HepG2 (cell line): Measurements from ENCODE around the gene ANTXR1. TPM values are rescaled to one million over a fixed set of nuclear protein-coding genes. Genes with fewer than 3 reads are reported as not detected.

Source experiments
- ATAC-seq: fragments of 200-7000 bp; cut with Tn5 transposase; 3 replicates; pipeline ENCODE4 v1.9.1; 2020; ENCODE audit warnings: mild to moderate bottlenecking, moderate library complexity
- BruUV-seq: library from RNA; stranded (reverse); fragments of 400-500 nt; replicated peaks from 2 replicates; lab custom pipeline; 2021; lab: Mats Ljungman, UMichigan
- CTCF ChIA-PET: fragments of 300-600 bp; formaldehyde crosslinking; extraction: SDS; loops from one replicate; lab custom pipeline; 2021; ENCODE audit warnings: low total read pairs, inconsistent platforms, low intra/inter-chr PET ratio; lab: Yijun Ruan, JAX
- POLR2A ChIA-PET: fragments of 350-600 bp; sonication (Branson Sonifier 250); formaldehyde crosslinking; loops from one replicate; lab custom pipeline; 2020; ENCODE audit warnings: antibody characterized with exemption, inconsistent platforms; lab: Yijun Ruan, JAX
- DNase-seq: peaks from one replicate; pipeline ENCODE4 v3.0.0-alpha.2; 2015; ENCODE audit warnings: low spot score
- FAIRE-seq: peaks from 3 replicates; lab custom pipeline; 2011; peaks lifted over from hg19 to GRCh38; lab: Jason Lieb, UNC
- H2AFZ ChIP-seq: one replicate; pipeline ENCODE4 v1.6.1; 2011; ENCODE audit warnings: low read length, inconsistent platforms
- H3K27ac ChIP-seq: fragments of 300-600 bp; 3 replicates; pipeline ENCODE4 v1.8.0; 2011; ENCODE audit warnings: mixed run types, mild to moderate bottlenecking, mixed read lengths, low read length, inconsistent platforms; ENCODE audit not compliant: insufficient read depth; ENCODE audit errors: extremely low read length
- H3K27me3 ChIP-seq, 2 experiments: fragments of 200-600 bp in 1 of 2; 2 replicates in 1 of 2; 3 replicates in 1 of 2; pipeline versions ENCODE4 v1.6.0 to v1.8.0; 2011; ENCODE audit warnings: low read length in 2 of 2, mild to moderate bottlenecking in 2 of 2, moderate library complexity in 2 of 2, inconsistent platforms in 1 of 2; ENCODE audit not compliant: insufficient read depth in 2 of 2, control insufficient read depth in 1 of 2
- H3K36me3 ChIP-seq, 2 experiments: fragments of 200-600 bp in 1 of 2; replicated peaks in 1 of 2; 2 replicates in 1 of 2; 3 replicates in 1 of 2; pipeline versions ENCODE4 v1.5.1 to v1.8.0; 2011; ENCODE audit warnings: low read length in 2 of 2, inconsistent platforms in 1 of 2; ENCODE audit not compliant: insufficient read depth in 2 of 2, control insufficient read depth in 1 of 2
- H3K4me1 ChIP-seq: 2 replicates; pipeline ENCODE4 v1.5.1; 2012; ENCODE audit warnings: low read length, inconsistent platforms; ENCODE audit not compliant: insufficient read depth
- H3K4me2 ChIP-seq: 2 replicates; pipeline ENCODE4 v1.6.0; 2011; ENCODE audit warnings: low read depth, low read length, inconsistent platforms
- H3K4me3 ChIP-seq, 3 experiments: fragments of 200-600 bp in 1 of 3; sonication (generic), shearing (Covaris generic) in 1 of 3; replicated peaks in 1 of 3; 2 replicates each; pipeline ENCODE4 v1.5.1; 2011 to 2016; ENCODE audit warnings: low read length in 3 of 3, inconsistent platforms in 2 of 3, low read depth in 2 of 3, mild to moderate bottlenecking in 2 of 3, control low read depth in 1 of 3, mixed read lengths in 1 of 3; ENCODE audit not compliant: insufficient read depth in 1 of 3
- H3K79me2 ChIP-seq: one replicate; pipeline ENCODE4 v1.6.1; 2011; ENCODE audit warnings: low read length, inconsistent platforms; ENCODE audit not compliant: insufficient read depth
- H3K9ac ChIP-seq: 2 replicates; pipeline ENCODE4 v1.6.0; 2011; ENCODE audit warnings: mild to moderate bottlenecking, low read depth, low read length, inconsistent platforms; ENCODE audit not compliant: insufficient read depth
- H3K9me3 ChIP-seq: 2 replicates; pipeline ENCODE4 v1.5.1; 2012; ENCODE audit warnings: mild to moderate bottlenecking, low read length
- H4K20me1 ChIP-seq: 2 replicates; pipeline ENCODE4 v1.6.0; 2011; ENCODE audit warnings: inconsistent platforms, mild to moderate bottlenecking, low read length, moderate library complexity; ENCODE audit not compliant: insufficient read depth
- CCDC6 ChIP-seq: sonication (generic); formaldehyde crosslinking; IDR thresholded peaks from 2 replicates; pipeline ENCODE4 v1.8.1; 2022; ENCODE audit warnings: mild to moderate bottlenecking, missing genetic modification reagents, moderate library complexity
- MED1 ChIP-seq: sonication (generic); formaldehyde crosslinking; IDR thresholded peaks from 2 replicates; pipeline ENCODE4 v1.4.0; 2020; ENCODE audit warnings: missing genetic modification reagents
- ZNF747 ChIP-seq: sonication (generic); formaldehyde crosslinking; IDR thresholded peaks from 2 replicates; pipeline ENCODE4 v1.8.1; 2023; ENCODE audit warnings: missing genetic modification reagents, mild to moderate bottlenecking, borderline replicate concordance
- WGBS: methylation state at CpG from one replicate; pipeline ENCODE4 v1.1.6; 2017; ENCODE audit warnings: low lambda C conversion rate; 5-methylcytosine and 5-hydroxymethylcytosine counted together
- in situ Hi-C: cut with HindIII; loops from 2 replicates; pipeline ENCODE4 v1.10.0; 2017; ENCODE audit warnings: low pct_unique_long_range_greater_than_20kb; ENCODE audit not compliant: extremely low pct_ligation_motif_present
- intact Hi-C: fragments of 100-400 bp; cut with micrococcal nuclease; formaldehyde crosslinking; loops from one replicate; pipeline ENCODE4 v1.10.0; 2022; ENCODE audit not compliant: unreplicated experiment
- polyA plus RNA-seq, 8 experiments: library from polyadenylated mRNA; depleted of rRNA in 3 of 8; stranded (reverse) in 7 of 8; unstranded in 1 of 8; fragments of >200 nt; fragmentation: Illumina TruSeq in 4 of 8; extraction: Trizol in 4 of 8; gene quantifications; 2 replicates each; pipeline versions ENCODE4 v1.2.1 to v1.2.3, GENCODE V29; 2011 to 2016; ENCODE audit warnings: low read depth in 4 of 8, missing spikeins in 1 of 8, mixed read lengths in 1 of 8; ENCODE audit not compliant: insufficient read depth in 1 of 8
- total RNA-seq, 5 experiments: library from RNA; depleted of rRNA; stranded (reverse); fragments of >200 nt; fragmentation: Illumina TruSeq; extraction: Trizol; gene quantifications; 2 replicates each; pipeline ENCODE4 v1.2.3, GENCODE V29; 2016; ENCODE audit warnings: low read depth in 1 of 5
- TF ChIP-seq, protein P1 (sequence below): sonication (generic); formaldehyde crosslinking; IDR thresholded peaks from 2 replicates; pipeline ENCODE4 v1.4.0; 2020; ENCODE audit warnings: missing genetic modification reagents, mild to moderate bottlenecking, borderline replicate concordance
- TF ChIP-seq, protein P2 (sequence below), 2 experiments: sonication (generic) in 1 of 2; formaldehyde crosslinking in 1 of 2; IDR thresholded peaks; 2 replicates each; pipeline versions ENCODE4 v1.6.1 to v1.9.0; 2014 to 2022; ENCODE audit warnings: antibody characterized with exemption in 1 of 2, borderline replicate concordance in 1 of 2, inconsistent platforms in 1 of 2, low read depth in 1 of 2, missing genetic modification reagents in 1 of 2
- TF ChIP-seq, protein P3 (sequence below): sonication (generic); formaldehyde crosslinking; IDR thresholded peaks from 2 replicates; pipeline ENCODE4 v1.4.0; 2020; ENCODE audit warnings: missing genetic modification reagents, borderline replicate concordance
- TF ChIP-seq, protein P4 (sequence below): IDR thresholded peaks from 2 replicates; pipeline ENCODE4 v1.4.0; 2020; ENCODE audit warnings: mild to moderate bottlenecking, missing genetic modification reagents

The ANTXR1 gene
- total and polyA plus RNA-seq, 2 of the 13 experiments (the other 11 are each of a cell fraction or from before 2014, with no cell fraction given), result 4.5 to 12.7 TPM

DNA sequence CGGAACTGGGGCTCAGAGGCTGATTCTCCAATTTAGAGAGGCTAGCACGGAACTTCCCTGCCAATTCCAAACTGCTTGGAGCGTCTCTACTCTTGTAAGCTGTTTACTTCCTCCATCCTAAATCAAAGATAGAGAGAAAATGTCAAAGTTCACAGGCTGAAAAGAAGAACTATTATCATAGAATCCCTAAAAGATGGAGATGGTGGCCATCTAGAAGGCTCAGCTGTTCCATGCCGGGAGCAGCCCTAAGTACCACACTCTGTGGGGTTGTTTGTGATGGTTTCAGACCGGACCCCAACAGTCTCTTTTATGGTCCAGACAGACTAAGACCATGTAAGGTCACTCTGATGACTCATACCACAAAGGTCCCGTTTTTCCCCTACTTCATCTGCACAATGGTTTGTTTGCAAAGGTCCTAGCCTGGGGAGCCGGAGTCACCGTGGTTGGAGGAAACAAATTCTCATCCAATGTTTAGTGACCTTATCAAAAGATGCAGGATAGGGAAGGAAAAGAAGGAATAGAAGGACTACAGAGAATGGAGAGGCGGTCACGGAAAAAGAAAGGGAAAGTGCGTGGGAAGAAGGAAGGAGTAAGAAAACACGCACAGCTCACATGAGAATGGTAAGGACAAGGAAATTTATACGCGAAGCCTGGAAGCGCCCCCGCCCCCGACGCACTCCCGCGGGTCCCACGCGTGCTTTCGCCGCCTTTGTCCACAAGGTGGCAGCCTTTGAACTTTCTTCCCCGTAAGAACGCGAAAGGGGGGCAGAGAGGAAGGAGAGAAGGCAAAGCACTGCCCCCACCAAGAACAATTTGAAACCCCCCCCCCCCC, 453 bp upstream of the ANTXR1 start:
- no TSS peak for BruUV-seq
- intact Hi-C loops (loop anchor here (1.0 to 10.0 kb wide), 2 partner anchors 68 to 422 kb away; partner anchors contain the start of gene NFU1), in situ Hi-C loops (no loop called here)
- Histone ChIP-seq H2AFZ (no peak overlapping the region), H3K36me3 (no peaks in the 10 kb centered on the region), H3K9me3 (no peaks in the 10 kb centered on the region), H3K4me1 (peaks cover 36% of the 10 kb centered on the region), H3K27ac (no peak overlapping the region), H3K4me2 (peak overlapping the region; percentile 83), H4K20me1 (no peaks in the 10 kb centered on the region), H3K9ac (no peak overlapping the region), H3K27me3 (peaks cover 0 to 16% of the 10 kb centered on the region in 2 experiments; a peak in 3 of 5 replicates), H3K79me2 (no peaks in the 10 kb centered on the region), H3K4me3 (peak overlapping the region; percentile 67 to 94 (median 72))
- POLR2A ChIA-PET, result no interaction called here
- peak; percentile 42 for FAIRE-seq
- peak; percentile 55 for ATAC-seq
- WGBS, result 16% methylated on average over 27 of the region's 27 CpGs
- CTCF ChIA-PET, result interaction anchor here (1.2 to 3.4 kb wide), 2 partner anchors 69 to 295 kb away, joined by 3 to 13 read pairs; no protein-coding TSS in a partner anchor
- peak; percentile 66 for DNase-seq
- TF ChIP-seq, protein P1, sequence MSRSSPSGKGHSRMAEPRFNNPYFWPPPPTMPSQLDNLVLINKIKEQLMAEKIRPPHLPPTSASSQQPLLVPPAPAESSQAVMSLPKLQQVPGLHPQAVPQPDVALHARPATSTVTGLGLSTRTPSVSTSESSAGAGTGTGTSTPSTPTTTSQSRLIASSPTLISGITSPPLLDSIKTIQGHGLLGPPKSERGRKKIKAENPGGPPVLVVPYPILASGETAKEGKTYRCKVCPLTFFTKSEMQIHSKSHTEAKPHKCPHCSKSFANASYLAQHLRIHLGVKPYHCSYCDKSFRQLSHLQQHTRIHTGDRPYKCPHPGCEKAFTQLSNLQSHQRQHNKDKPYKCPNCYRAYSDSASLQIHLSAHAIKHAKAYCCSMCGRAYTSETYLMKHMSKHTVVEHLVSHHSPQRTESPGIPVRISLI (CRISPR knock-in tag), result no peak
- TF ChIP-seq, protein P2, sequence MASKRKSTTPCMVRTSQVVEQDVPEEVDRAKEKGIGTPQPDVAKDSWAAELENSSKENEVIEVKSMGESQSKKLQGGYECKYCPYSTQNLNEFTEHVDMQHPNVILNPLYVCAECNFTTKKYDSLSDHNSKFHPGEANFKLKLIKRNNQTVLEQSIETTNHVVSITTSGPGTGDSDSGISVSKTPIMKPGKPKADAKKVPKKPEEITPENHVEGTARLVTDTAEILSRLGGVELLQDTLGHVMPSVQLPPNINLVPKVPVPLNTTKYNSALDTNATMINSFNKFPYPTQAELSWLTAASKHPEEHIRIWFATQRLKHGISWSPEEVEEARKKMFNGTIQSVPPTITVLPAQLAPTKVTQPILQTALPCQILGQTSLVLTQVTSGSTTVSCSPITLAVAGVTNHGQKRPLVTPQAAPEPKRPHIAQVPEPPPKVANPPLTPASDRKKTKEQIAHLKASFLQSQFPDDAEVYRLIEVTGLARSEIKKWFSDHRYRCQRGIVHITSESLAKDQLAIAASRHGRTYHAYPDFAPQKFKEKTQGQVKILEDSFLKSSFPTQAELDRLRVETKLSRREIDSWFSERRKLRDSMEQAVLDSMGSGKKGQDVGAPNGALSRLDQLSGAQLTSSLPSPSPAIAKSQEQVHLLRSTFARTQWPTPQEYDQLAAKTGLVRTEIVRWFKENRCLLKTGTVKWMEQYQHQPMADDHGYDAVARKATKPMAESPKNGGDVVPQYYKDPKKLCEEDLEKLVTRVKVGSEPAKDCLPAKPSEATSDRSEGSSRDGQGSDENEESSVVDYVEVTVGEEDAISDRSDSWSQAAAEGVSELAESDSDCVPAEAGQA (IDR thresholded peaks at IDR 0.05; ENCODE audit: low read depth), result no peak
- TF ChIP-seq, protein P2 (CRISPR knock-in tag; IDR thresholded peaks at IDR 0.05; ENCODE audit: borderline replicate concordance), result no peak
- TF ChIP-seq, protein P3, sequence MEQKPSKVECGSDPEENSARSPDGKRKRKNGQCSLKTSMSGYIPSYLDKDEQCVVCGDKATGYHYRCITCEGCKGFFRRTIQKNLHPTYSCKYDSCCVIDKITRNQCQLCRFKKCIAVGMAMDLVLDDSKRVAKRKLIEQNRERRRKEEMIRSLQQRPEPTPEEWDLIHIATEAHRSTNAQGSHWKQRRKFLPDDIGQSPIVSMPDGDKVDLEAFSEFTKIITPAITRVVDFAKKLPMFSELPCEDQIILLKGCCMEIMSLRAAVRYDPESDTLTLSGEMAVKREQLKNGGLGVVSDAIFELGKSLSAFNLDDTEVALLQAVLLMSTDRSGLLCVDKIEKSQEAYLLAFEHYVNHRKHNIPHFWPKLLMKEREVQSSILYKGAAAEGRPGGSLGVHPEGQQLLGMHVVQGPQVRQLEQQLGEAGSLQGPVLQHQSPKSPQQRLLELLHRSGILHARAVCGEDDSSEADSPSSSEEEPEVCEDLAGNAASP (CRISPR knock-in tag), result peak; percentile 44; the same call in 1 of the 2 replicates
- 0 out of 2 replicates have a peak, but pooled peaks have one; percentile 9 for TF ChIP-seq MED1
- no peak for TF ChIP-seq CCDC6 (CRISPR knock-in tag)
- TF ChIP-seq ZNF747 (CRISPR knock-in tag), result peak; percentile 8; the same call in 1 of the 2 replicates
- TF ChIP-seq, protein P4, sequence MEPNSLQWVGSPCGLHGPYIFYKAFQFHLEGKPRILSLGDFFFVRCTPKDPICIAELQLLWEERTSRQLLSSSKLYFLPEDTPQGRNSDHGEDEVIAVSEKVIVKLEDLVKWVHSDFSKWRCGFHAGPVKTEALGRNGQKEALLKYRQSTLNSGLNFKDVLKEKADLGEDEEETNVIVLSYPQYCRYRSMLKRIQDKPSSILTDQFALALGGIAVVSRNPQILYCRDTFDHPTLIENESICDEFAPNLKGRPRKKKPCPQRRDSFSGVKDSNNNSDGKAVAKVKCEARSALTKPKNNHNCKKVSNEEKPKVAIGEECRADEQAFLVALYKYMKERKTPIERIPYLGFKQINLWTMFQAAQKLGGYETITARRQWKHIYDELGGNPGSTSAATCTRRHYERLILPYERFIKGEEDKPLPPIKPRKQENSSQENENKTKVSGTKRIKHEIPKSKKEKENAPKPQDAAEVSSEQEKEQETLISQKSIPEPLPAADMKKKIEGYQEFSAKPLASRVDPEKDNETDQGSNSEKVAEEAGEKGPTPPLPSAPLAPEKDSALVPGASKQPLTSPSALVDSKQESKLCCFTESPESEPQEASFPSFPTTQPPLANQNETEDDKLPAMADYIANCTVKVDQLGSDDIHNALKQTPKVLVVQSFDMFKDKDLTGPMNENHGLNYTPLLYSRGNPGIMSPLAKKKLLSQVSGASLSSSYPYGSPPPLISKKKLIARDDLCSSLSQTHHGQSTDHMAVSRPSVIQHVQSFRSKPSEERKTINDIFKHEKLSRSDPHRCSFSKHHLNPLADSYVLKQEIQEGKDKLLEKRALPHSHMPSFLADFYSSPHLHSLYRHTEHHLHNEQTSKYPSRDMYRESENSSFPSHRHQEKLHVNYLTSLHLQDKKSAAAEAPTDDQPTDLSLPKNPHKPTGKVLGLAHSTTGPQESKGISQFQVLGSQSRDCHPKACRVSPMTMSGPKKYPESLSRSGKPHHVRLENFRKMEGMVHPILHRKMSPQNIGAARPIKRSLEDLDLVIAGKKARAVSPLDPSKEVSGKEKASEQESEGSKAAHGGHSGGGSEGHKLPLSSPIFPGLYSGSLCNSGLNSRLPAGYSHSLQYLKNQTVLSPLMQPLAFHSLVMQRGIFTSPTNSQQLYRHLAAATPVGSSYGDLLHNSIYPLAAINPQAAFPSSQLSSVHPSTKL (CRISPR knock-in tag), result 0 out of 2 replicates have a peak, but pooled peaks have one; percentile 11
